DOHH2 (cell line): Measurements from ENCODE around the gene SYT13.

Source experiments
- EZH2phosphoT487 ChIP-seq: fragments of 200-600 bp; sonication (generic); IDR thresholded peaks from 2 replicates; pipeline ENCODE4 v1.6.1; 2017; ENCODE audit warnings: borderline replicate concordance, mild to moderate bottlenecking, antibody characterized with exemption, low read length, moderate library complexity, mixed read lengths
- TF ChIP-seq, protein P1 (sequence below): fragments of 200-600 bp; sonication (generic); IDR thresholded peaks from one replicate; pipeline ENCODE4 v1.5.1; 2014; ENCODE audit warnings: antibody characterized with exemption, mild to moderate bottlenecking, low read depth, low read length; ENCODE audit not compliant: poor library complexity, severe bottlenecking

DNA sequence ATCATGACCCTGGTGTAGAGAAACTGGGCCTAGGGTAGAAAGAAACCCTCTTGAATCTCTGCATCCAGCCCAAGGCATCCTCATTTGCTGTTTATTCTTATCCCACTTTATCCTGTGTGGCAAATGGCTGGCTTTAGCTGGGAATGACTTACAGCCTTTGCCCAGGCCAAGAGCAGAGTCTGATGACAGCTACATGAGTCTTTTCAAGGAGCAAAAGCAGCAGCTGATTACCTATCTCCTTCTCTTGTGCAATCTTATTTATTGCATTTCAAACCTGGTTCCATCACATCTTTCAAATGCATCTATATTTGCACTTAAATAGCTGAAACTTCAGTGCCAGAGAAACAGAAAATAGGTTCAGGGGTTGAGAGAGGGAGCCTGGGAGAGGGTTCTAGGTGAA, 26.1 kb downstream of the SYT13 start:
- TF ChIP-seq, protein P1, sequence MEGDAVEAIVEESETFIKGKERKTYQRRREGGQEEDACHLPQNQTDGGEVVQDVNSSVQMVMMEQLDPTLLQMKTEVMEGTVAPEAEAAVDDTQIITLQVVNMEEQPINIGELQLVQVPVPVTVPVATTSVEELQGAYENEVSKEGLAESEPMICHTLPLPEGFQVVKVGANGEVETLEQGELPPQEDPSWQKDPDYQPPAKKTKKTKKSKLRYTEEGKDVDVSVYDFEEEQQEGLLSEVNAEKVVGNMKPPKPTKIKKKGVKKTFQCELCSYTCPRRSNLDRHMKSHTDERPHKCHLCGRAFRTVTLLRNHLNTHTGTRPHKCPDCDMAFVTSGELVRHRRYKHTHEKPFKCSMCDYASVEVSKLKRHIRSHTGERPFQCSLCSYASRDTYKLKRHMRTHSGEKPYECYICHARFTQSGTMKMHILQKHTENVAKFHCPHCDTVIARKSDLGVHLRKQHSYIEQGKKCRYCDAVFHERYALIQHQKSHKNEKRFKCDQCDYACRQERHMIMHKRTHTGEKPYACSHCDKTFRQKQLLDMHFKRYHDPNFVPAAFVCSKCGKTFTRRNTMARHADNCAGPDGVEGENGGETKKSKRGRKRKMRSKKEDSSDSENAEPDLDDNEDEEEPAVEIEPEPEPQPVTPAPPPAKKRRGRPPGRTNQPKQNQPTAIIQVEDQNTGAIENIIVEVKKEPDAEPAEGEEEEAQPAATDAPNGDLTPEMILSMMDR = no peak
- TF ChIP-seq EZH2phosphoT487 = no peak
